ENCODE measurements around the gene FAM241B.

Gene FAM241B

GRCh38 chr10:69681436-69681835, 51.4 kb downstream of the FAM241B start:
- no peak for TF ChIP-seq FOXP2 (optimal IDR thresholded peaks at IDR 0.05; ENCODE audit: borderline replicate concordance, extremely low read depth, extremely low read length, insufficient read depth)
- no peak for TF ChIP-seq SIN3A (IDR thresholded peaks at IDR 0.05; ENCODE audit: borderline replicate concordance, insufficient read depth, low read length)
- TF ChIP-seq TAF1 (IDR thresholded peaks at IDR 0.05; ENCODE audit: borderline replicate concordance, insufficient read depth, low read length) = no peak
- no peak for TF ChIP-seq POLR2AphosphoS5 (IDR thresholded peaks at IDR 0.05; ENCODE audit: low read depth, low read length)
- no peak for TF ChIP-seq REST (IDR thresholded peaks at IDR 0.05; ENCODE audit: insufficient read depth in 1 of 2, low read depth in 2 of 2, low read length in 2 of 2)

GRCh38 chr10:69682955-69683474, 53.0 kb downstream of the FAM241B start:
- TF ChIP-seq FOXP2 (optimal IDR thresholded peaks at IDR 0.05; ENCODE audit: borderline replicate concordance, extremely low read depth, extremely low read length, insufficient read depth) = no peak
- no peak for TF ChIP-seq POLR2AphosphoS5 (IDR thresholded peaks at IDR 0.05; ENCODE audit: low read depth, low read length)
- no peak for TF ChIP-seq REST (IDR thresholded peaks at IDR 0.05; ENCODE audit: insufficient read depth in 1 of 2, low read depth in 2 of 2, low read length in 2 of 2)
- no peak for TF ChIP-seq TAF1 (IDR thresholded peaks at IDR 0.05; ENCODE audit: borderline replicate concordance, insufficient read depth, low read length)
- no peak for TF ChIP-seq SIN3A (IDR thresholded peaks at IDR 0.05; ENCODE audit: borderline replicate concordance, insufficient read depth, low read length)
